HG02642 (cell line): ENCODE data around the gene C17orf58.
"Not testable (repeated sequence)": the region's sequence is repeated elsewhere in the genome, so short reads cannot be mapped to it uniquely, and the experiment has no call there.

Experiments
- ATAC-seq: cut with Tn5 transposase; IDR thresholded peaks from one replicate; pipeline ENCODE4 v1.9.1; 2021; ENCODE audit warnings: mild to moderate bottlenecking; ENCODE audit not compliant: unreplicated experiment, poor library complexity

The C17orf58 gene

GRCh38 chr17:68006797-68007196 lies 10.5 kb upstream of the C17orf58 start:
- ATAC-seq, result no peak

- ATAC-seq, result no peak
These were observed 7.9 kb upstream of the C17orf58 start for GRCh38 chr17:68004201-68004600.

- no peak for ATAC-seq
These were observed 3.1 kb upstream of the C17orf58 start for GRCh38 chr17:67999291-67999911.

- ATAC-seq, result no peak
These were observed 2.2 kb upstream of the C17orf58 start for GRCh38 chr17:67998466-67998865.

- no peak for ATAC-seq
These were observed 552 bp downstream of the C17orf58 start for GRCh38 chr17:67995570-67996263.

GRCh38 chr17:67994817-67995569 lies 1.3 kb downstream of the C17orf58 start:
- no peak for ATAC-seq

- no peak for ATAC-seq
These were observed 2.3 kb downstream of the C17orf58 start for GRCh38 chr17:67993998-67994361.

- peak; percentile 86 for ATAC-seq
These were observed 2.9 kb downstream of the C17orf58 start for GRCh38 chr17:67993153-67993997.

GRCh38 chr17:67992548-67993152 lies 3.6 kb downstream of the C17orf58 start:
- no peak for ATAC-seq

GRCh38 chr17:67990909-67991308 lies 5.4 kb downstream of the C17orf58 start:
- ATAC-seq, result no peak

GRCh38 chr17:67983383-67983688 lies 12.9 kb downstream of the C17orf58 start:
- no peak for ATAC-seq

GRCh38 chr17:67982686-67983382 lies 13.4 kb downstream of the C17orf58 start:
- no peak for ATAC-seq

GRCh38 chr17:67982034-67982640 lies 14.1 kb downstream of the C17orf58 start:
- ATAC-seq, result no peak

GRCh38 chr17:67980883-67981282 lies 15.4 kb downstream of the C17orf58 start:
- not testable (repeated sequence) for ATAC-seq

- ATAC-seq, result no peak
These were observed 15.8 kb downstream of the C17orf58 start for GRCh38 chr17:67980456-67980855.

- ATAC-seq, result not testable (repeated sequence)
These were observed 20.0 kb downstream of the C17orf58 start for GRCh38 chr17:67976306-67976705.

- no peak for ATAC-seq
These were observed 21.6 kb downstream of the C17orf58 start for GRCh38 chr17:67974598-67975066.

GRCh38 chr17:67974185-67974584 lies 22.1 kb downstream of the C17orf58 start:
- no peak for ATAC-seq

GRCh38 chr17:67970783-67971182 lies 25.5 kb downstream of the C17orf58 start:
- ATAC-seq, result no peak
